NCI-H2171 treated with DMSO at 0.1 percent for 48 hours (cell line): ENCODE data around the gene LSS.
"Not testable (repeated sequence)": the region's sequence is repeated elsewhere in the genome, so short reads cannot be mapped to it uniquely, and the experiment has no call there.

ENCODE experiments used
- DNase-seq: peaks from one replicate; lab custom pipeline; 2025; lab: John Stamatoyannopoulos, UW

LSS gene

GRCh38 chr21:46185716-46186115 lies 42.9 kb downstream of the LSS start:
- no peak for DNase-seq

GRCh38 chr21:46184625-46185555 lies 43.7 kb downstream of the LSS start:
- peak; percentile 88 for DNase-seq

GRCh38 chr21:46183910-46184624 lies 44.5 kb downstream of the LSS start, which contains the start of gene SPATC1L:
SPATC1L (minus strand) TSS chr21:46184459; CDS start chr21:46182816, 1,643 bp downstream.
- DNase-seq: peak; percentile 80

GRCh38 chr21:46183337-46183909 lies 45.2 kb downstream of the LSS start:
- not testable (repeated sequence) for DNase-seq

GRCh38 chr21:46182548-46183336 lies 45.8 kb downstream of the LSS start:
- DNase-seq: no peak

GRCh38 chr21:46181953-46182547 lies 46.5 kb downstream of the LSS start:
- DNase-seq: no peak

- no peak for DNase-seq
Observed at GRCh38 chr21:46181436-46181835, 47.1 kb downstream of the LSS start.

GRCh38 chr21:46180778-46181391 lies 47.7 kb downstream of the LSS start:
- DNase-seq: no peak

GRCh38 chr21:46180079-46180722 lies 48.4 kb downstream of the LSS start:
- DNase-seq: no peak

GRCh38 chr21:46179708-46180078 lies 48.9 kb downstream of the LSS start:
- no peak for DNase-seq

- no peak for DNase-seq
Observed at GRCh38 chr21:46178961-46179360, 49.6 kb downstream of the LSS start.

- DNase-seq: not testable (repeated sequence)
Observed at GRCh38 chr21:46176443-46177129, 52.0 kb downstream of the LSS start.

- no peak for DNase-seq
Observed at GRCh38 chr21:46173573-46173972, 55.0 kb downstream of the LSS start.

GRCh38 chr21:46172863-46173528 lies 55.6 kb downstream of the LSS start:
- DNase-seq: no peak

- DNase-seq: no peak
Observed at GRCh38 chr21:46171996-46172862, 56.3 kb downstream of the LSS start.

GRCh38 chr21:46171585-46171984 lies 57.0 kb downstream of the LSS start:
- DNase-seq: no peak

GRCh38 chr21:46170436-46171193 lies 58.0 kb downstream of the LSS start:
- not testable (repeated sequence) for DNase-seq
